NCI-H510A treated with DMSO at 0.1 percent for 48 hours (cell line): ENCODE data around the gene LRP3.
A peak's percentile ranks its signal among the peaks of the same experiment; 100 is the strongest.
"Not testable (repeated sequence)": the region's sequence is repeated elsewhere in the genome, so short reads cannot be mapped to it uniquely, and the experiment has no call there.

Experiments used
- DNase-seq: peaks from one replicate; lab custom pipeline; 2025; lab: John Stamatoyannopoulos, UW

Gene LRP3

DNA sequence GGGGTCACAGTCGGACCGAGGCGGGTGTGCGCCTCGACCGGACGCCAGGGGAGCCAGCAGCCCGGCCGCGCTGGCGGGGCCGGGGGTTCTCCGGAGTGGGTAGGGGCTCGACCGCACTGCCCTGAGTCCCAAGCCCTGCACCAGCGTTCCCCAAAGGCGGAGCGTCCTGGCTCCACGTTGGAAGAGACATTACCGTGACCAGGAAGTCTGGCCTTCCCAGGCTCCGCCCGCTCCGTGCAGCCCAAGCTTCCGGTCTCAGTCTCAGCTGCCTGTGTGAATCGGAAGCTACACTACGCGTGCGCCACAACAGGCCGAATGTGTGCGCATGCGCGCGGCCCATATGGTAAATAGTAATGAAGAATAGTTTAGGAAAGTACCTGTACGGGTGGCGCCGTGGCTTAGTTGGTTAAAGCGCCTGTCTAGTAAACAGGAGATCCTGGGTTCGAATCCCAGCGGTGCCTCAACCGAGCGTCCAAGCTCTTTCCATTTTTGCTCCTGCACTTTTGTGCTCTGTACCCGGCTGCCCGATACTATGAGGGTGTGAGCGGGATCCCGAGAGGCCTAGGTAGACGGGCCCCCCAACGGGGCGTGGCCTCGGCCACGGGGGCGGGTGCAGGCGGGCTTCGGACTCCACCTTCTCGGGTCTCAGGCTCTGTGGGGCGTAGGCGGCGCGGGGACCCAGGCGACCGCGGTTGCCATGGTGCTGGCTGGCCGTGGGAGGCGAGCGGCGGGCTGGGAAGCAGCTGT, 17.3 kb upstream of the LRP3 start:
- DNase-seq = peak; percentile 95

DNA sequence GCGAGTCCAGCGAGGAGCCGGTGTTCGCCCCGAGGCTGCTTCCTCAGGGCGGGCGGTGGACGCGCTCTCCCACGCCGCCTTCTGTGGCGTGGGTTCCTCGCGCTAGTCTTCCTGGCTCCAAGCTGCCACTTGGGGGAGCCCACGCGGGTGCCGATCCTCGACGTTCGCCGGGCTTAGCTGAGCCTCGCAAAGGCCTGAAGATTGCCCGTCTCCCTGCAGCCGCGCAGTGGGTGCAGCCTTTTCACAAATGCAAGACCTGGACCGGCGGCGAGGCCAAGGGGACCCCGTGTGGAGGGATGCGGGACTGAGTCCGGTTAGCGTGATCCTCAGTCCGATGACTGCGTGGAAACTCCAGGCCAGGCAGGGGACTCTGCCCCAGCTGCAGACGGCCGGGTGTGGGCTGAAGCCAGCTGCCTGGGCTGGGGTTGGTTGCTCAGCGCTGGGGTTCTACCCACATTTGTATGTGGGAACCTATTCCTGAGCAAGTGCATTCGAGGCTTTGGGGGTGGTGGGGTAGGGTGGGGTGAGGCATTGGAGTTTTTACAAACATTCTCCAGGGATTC, 16.6 kb upstream of the LRP3 start:
- peak; percentile 53 for DNase-seq

DNA sequence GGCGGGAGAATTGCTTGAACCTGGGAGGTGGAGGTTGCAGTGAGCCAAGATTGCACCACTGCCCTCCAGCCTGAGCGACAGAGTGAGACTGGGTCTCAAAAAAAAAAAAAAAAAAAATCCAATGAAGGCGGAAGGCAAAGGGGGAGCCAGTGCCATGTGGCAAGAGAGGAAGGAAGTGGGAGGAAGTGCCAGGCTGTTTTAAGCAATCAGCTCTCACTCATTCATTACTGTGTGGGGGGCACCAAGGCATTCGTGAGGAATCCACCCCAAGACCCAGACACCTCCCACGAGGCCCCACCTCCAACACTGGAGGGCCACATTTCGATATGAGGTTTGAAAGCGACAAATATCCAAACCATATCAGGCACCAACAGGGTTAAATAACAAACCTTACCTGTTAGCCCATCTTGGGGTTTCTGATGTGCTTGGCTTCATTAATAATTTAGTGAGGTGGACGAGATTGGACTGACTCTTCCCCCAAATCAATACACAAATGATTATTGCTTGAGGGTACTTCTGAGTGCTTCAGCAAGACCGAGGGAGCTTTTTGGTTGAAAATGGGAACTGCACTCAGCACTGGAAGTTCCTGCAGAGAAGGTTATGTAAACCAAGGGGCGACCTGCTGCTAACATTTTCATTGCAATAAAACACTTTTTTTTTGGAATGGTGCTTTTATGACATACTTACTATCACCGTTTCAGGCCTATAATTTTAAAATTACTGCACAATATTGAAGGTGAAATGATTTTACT, 7.5 kb upstream of the LRP3 start:
- DNase-seq = no peak

DNA sequence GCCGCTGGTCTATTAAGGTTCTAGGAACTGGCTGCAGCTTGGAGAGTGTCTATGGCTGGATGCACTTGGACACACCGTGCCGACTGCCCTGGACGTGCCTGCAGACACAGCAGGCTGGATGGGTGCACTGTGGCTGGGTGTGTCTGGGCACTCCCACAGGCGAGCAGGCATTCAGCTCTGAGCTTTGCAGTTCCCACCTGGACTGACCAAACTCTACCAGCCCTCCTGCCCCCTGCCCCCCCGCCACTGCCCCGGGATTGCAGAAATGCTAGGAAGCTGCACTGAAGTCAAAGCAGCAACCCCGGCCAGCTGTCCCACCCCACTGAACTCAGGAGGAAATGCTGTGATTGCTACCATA, 7.0 kb upstream of the LRP3 start:
- no peak for DNase-seq

DNA sequence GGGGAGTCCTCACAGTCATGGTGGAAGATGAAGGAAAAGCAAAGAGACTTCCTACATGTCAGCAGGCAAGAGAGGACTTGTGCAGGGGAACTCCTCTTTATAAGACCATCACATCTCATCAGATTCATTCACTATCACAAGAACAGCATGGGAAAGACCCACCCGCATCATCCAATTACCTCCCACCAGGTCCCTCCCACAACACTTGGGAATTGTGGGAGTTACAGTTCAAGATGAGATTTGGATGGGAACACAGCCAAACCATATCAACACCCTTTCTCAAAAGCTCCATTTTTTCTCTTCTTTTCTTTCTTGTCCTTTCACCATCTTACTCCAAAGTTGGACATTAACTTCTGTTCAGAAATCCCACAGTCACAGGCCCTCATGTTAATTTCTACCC, 4.7 kb upstream of the LRP3 start:
- no peak for DNase-seq

DNA sequence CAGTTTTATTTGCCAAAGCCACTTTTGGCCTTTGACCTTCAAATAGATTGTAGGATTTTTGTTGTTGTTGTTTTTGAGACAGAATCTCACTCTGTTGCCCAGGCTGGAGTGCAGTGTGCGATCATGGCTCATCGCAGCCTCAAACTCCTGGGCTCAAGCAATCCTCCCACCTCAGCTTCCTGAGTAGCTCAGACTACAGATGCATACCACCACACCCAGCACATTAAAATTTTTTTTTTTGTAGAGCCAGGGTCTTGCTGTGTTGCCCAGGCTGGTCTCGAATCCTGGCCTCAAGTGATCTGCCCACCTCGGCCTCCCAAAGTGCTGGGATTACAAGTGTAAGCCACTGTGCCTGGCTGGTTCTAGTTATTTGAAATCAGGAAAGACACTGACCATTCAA, 3.0 kb upstream of the LRP3 start:
- DNase-seq = not testable (repeated sequence)

DNA sequence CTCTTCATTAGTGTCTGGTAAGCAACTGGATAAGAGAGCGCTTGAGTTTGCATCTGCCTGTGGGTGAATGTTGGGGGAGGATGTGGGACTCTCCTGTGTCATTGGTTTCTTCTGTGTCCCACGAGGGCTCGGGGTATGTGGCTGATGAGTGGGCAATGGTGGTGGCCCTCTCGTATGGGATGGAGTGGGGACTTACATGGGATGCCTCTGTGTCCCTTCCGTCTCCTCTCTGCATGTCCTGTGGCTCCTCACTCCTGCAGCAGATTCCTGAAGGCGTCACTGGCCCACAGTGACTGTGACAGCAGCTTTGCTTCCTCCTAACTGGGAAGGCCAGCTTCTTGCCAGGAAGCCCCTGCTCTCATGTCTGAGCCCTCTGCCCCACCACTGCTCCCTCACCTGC, 2.6 kb upstream of the LRP3 start:
- no peak for DNase-seq

DNA sequence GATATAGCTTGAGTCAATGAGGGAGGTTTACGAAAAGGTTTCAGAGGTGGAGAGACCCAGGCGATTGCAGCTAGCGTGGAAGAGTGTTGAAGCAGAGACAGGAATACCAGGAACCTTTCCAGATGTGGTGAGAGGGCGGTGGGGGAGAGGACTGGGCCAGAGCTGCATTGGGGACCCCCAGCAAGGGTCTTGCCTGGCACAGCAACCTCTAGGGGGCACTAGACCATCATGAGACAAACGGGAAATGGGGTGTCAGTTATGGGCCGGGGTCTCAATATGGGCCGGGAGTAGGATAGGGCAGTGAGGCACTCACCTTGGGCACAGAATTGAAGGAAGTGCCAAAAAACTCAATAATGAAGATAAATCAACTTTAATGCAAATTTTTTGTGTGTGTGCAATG, 2.1 kb upstream of the LRP3 start:
- DNase-seq = no peak

DNA sequence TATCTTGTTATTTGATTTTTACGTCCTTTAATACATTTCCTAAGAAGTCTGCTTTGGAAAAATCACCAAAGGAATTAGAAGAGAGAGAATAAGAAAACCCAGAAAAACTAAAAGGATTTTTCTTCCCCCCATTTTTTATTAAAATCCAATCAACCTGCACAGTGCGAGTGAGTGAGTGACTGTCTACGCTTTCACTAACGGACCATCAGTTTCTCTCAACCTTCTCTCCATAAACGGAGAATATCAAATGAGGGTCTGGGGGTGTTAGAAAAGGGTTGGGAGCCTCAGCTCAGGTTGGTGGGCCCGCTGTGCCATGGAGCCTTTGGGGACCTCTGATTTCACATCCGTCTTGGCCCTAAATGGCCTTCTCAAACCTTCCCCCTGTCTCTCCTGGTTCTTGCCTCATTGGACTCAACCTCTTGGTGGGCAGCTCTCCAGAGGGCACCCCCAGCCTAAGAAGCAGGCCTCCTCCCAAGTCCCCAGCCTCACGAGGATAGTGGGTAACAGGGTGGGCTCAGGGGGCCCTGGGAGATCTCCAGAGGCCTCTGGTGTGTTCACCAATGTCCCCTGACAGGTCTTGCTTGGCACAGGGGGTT, 763 bp upstream of the LRP3 start:
- DNase-seq = no peak

DNA sequence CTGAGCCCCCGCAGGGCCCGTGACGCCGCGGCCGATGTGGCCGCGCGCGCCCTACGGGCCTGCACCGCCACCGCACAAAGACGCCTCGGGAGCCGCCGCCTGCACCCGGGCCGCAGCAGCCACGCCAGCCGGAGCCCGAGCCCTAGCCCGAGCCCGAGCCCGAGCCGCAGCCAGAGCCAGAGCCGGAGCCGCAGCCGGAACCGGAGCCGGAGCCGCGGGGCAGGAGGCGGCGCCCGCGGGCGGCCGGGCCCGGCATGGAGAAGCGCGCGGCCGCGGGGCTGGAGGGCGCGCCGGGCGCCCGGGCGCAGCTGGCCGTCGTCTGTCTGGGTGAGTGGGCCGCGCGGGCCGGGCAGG, 379 bp downstream of the LRP3 start:
- DNase-seq = no peak

DNA sequence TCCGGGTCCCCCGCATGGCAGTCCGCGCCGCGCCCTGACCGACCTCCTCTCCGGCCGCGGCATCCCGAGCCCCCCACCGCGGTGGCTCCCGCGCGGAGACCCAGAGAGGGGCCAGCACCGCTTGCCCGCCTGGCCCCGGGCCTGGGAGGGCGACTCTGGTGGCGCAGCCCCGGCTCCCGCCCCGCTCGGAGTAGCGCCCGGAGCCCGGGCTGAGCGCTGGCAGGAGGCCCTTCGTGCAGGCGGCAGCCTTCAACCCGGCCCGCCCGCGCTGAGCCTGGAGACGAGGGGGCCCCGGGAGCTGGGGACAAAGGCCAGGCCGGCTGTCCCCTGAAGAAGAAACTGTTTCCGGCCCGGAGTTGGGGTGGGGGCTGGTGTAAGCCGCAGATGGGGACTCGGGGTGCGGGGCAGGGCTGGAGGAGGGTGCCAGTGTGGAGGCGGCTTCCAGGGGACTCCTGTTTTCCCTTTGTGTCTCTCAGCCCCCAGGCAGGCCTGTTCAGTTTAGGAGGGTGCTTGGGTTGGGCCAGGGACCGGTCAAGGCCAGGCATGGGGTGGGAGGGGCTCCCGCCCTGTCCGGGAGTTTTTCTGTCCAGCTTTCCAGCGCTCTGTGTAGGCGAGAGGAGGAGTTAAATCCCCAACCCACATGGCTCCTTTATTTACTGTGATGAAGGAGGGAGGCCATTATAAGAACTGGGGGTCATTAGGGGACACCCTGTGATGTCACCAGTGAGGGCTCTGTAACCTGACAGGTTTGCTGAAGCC, 935 bp downstream of the LRP3 start:
- DNase-seq = no peak

DNA sequence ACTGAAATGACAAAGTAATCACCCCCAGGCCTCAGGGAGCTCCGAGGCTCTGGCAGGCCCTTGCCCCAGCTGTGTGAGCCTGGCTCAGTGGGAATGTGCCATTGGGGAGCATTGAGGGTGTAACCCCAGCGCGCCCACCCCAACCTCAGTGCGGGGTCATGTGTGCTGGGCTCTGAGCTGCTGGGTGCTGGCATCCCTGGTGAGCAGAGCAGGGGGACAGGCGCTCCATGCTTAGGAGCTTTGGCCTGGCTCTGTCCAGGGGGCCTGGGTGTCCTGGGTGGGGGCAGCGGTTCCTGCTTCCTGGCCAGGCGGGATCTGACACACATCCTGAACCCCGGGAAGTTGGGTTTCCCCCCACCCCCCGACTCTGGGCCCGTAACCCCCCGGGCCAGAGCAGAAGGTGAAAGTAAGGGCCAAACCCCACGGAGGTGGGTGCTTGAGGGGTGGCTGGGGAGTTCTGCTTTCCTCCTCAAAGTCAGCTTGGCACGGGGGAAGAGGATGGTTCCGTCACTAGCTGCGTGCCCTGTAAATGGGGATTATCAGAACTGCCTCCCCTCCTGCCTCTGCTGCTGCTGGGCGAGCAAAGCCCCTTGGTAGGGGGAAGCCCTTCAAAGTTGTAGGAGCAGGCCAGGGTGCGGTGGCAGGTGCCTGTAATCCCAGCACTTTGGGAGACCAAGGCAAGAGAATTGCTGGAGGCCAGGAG, 1.7 kb downstream of the LRP3 start:
- DNase-seq = no peak

DNA sequence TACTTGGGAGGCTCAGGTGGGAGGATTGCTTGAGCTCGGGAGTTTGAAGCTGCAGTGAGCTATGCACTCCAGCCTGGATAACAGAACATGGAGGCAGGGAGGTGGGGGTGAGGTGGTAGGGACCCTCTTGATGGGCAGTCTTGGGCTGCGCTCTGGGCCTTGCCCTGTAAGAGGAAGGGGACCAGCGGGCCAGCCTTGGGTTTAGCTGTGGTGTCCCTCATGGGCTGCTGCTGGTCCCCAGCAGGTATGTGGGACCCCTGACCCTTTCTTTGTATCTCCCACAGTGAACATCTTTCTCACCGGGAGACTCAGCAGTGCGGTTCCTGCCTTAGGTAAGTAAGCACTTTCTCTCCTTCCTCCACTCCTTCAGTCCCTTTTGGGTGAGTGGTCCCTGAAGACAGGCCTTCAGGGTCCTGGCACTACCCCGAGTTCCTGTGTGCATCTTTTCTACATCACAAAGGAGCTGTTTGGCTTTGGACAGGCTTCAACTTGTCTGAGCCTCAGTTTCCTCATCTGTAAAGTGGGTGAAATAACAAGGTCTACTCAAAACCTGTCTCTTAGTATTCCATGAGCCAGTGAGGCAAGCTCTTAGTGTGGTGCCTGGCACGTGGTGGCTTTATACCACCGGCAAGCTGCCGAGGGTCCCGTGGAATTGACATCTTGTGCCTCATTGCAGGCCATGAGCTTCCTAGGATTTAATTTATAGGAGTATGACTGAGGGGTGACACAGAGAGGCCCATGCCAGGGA, 2.5 kb downstream of the LRP3 start:
- no peak for DNase-seq

DNA sequence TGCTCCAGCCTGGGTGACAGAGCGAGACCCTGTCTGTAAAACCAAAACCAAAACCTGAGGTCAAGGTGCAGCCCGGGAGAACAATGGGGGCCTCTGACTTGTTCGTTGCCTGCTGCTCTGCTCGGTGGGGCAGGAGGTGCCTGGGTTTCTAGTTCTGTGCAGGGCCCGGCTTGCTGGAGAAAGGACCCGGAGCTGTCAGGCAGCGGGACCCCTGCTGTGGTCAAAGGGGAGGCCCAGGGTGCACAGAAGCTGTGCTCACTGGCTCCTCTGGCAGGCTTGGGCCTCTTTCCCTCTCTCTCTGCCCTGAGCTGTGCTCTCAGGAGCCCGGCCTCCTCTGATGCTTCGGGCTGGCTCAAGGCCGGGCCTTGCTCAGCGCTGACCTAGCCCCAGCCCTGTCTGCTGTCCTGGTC, 3.5 kb downstream of the LRP3 start:
- no peak for DNase-seq

DNA sequence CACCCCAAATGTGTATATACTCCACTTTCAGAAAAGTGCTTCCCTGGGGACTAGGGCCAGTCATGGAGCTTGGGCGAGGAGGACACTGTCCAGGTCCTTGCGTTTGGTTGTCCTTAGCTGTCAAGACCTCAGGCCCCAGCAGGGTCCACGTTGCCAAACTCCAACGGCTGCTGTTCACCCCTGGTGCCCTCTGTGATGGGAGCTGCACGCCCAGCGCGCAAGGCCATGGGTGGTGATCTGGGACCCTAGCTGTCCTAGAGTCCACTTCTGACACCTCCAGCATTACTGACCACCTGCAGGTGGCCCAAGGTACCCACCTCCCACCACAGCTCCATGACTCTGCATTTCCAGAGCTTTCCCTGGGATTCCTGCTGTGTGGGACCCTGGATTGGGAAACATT, 4.0 kb downstream of the LRP3 start:
- DNase-seq = no peak

DNA sequence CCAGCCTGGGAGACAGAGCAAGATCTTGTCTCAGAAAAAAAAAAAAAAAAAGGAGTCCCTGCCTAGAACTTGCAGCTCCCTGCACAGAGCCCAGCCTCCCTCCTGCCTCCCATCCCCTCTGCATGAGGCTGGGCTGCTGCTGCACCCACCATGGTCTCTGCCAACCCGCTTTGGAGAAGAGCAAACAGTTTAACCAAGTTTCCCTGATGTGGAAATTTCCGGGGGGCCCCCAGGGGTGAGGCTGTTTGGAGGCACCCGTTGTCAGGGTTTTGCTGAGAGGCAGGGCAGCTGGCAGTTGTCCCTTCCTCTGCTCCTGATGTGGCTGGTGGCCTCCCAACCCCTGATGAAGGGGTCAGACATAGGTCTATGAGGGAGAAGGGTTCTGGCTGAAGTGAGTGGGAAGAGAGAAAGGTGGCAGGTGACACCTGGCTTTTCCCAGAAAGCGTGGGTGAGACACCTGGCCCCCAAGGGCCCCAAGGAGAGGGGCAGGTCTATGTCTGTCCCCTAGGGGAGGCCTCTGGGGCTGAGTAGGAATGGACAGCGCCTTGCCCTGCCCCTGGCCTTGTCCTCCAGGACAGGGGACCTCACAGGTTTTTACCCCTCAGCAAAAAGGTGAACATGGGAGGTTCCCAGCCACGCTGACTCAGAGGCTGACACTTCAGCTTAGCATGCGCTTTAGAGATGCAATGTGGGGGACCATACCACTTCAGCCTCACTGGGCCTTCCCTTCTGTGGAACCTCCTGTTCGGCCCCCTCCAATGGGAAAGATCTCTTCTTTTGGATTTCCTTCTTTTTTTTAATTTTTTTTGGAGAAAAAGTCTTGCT, 5.5 kb downstream of the LRP3 start:
- no peak for DNase-seq

DNA sequence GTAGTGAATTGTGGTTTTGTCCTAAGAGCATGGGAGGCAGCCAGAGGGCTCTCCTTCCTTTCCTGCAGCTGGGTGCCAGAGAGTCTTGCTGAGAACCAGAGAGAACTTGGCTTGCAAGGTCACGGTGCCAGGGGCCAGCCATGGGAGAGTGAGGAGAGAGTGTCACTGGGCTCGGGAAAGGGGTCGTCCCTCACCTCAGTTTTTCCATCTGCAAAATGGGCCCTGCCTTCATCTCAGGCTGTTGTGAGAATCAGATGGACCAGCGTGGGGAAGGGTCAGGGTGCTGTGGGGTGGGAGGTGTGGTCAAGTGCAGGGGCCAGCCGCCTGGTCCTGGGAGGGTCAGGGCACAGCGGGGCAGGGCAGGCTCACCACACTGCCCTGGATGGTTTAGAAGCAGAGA, 7.3 kb downstream of the LRP3 start:
- DNase-seq = no peak

DNA sequence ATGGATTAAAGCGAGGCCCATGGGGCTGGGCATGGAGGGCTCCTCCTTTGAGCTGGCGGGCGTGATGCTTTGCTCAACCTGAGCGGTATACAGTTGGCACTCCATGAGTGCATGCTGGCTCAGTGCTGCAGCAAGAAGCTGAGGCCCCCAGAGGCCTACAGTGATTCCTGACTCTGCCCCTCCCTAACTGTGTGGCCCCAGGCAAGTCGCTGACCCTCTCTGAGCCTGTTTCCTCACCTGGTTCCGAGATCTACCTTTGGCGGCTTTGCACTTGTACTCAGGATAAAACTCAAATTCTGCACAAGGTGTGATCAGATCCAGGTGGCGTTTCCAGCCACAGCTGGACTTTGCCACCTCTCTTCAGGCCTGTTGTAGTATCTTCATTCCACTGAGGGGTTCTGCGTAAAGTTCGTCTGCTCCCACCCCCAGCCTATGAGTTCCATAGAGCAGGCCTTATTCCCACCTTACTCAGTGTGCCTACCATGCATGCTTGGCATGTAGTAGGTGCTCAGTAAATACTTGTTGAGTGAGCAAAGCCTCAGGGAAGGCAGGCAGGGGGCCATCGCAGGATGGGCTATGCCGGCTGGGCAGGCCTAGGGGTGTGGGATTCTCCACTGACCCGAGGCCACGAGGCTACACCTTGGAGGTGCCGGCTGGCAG, 7.9 kb downstream of the LRP3 start:
- no peak for DNase-seq
